Gastrocnemius medialis (tissue), 4 donors: ENCODE data around the gene TPRG1L.

Experiments
- POLR2A ChIP-seq, 2 donors: fragments of 450-650 bp; IDR thresholded peaks; one replicate each; pipeline ENCODE4 v1.6.1; 2017; ENCODE audit warnings: antibody characterized with exemption in 2 of 2, mild to moderate bottlenecking in 2 of 2, moderate library complexity in 2 of 2
- TF ChIP-seq, protein P1 (sequence below), 5 experiments: fragments of 450-650 bp in 3 of 5; fragments of 200-600 bp in 2 of 5; sonication (generic) in 2 of 5; IDR thresholded peaks in 4 of 5; conservative IDR thresholded peaks in 1 of 5; 1 replicate in 4 of 5; 2 replicates in 1 of 5; pipeline ENCODE4 v1.5.1; 2016 to 2019; ENCODE audit warnings: antibody characterized with exemption in 5 of 5, mild to moderate bottlenecking in 3 of 5, moderate library complexity in 3 of 5

DNA sequence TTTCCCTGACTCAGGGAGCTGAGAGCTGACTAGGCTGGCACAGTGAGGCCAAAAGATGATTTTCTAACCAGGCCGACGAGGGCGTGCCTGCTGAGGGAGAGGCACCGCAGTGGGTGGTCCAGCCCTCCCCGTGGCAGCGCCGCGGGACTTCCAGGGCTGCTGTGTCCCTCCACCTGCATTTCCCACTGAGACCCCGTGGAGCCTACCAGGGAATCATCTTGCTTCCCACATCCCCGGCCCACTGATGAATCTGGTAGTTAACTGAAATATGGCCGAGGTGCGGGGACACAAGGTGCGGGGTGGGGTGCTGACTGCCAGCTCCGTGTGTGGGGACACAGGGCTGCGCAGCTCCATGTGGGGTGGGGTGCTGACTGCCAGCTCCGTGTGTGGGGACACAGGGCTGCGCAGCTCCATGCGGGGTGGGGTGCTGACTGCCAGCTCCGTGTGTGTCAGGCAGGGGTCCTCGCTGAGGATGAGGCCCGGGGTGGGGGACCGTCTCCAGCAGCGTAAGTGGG lies 14.6 kb downstream of the TPRG1L start:
- no peak for TF ChIP-seq POLR2A (IDR thresholded peaks at IDR 0.05)
- TF ChIP-seq, protein P1, sequence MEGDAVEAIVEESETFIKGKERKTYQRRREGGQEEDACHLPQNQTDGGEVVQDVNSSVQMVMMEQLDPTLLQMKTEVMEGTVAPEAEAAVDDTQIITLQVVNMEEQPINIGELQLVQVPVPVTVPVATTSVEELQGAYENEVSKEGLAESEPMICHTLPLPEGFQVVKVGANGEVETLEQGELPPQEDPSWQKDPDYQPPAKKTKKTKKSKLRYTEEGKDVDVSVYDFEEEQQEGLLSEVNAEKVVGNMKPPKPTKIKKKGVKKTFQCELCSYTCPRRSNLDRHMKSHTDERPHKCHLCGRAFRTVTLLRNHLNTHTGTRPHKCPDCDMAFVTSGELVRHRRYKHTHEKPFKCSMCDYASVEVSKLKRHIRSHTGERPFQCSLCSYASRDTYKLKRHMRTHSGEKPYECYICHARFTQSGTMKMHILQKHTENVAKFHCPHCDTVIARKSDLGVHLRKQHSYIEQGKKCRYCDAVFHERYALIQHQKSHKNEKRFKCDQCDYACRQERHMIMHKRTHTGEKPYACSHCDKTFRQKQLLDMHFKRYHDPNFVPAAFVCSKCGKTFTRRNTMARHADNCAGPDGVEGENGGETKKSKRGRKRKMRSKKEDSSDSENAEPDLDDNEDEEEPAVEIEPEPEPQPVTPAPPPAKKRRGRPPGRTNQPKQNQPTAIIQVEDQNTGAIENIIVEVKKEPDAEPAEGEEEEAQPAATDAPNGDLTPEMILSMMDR (IDR thresholded peaks at IDR 0.05 in 4 of 5, conservative IDR thresholded peaks at IDR 0.05 in 1 of 5): no peak
